Fibroblast of villous mesenchyme (primary cell): ENCODE measurements around the gene TSGA10IP. TPM values are rescaled to one million over a fixed set of nuclear protein-coding genes. Genes with fewer than 3 reads are reported as not detected.

ENCODE experiments used
- DNase-seq: peaks from one replicate; pipeline ENCODE4 v3.0.0-alpha.2; 2010; ENCODE audit warnings: low read depth
- H3K4me3 ChIP-seq: 2 replicates; pipeline ENCODE4 v1.5.1; 2011; ENCODE audit warnings: low read depth, mild to moderate bottlenecking, low read length
- total RNA-seq: library from RNA; depleted of rRNA; stranded (reverse); fragments of >200 nt; gene quantifications from 2 replicates; pipeline ENCODE4 v1.2.3, GENCODE V29; 2012
- TF ChIP-seq, protein P1 (sequence below): IDR thresholded peaks from 2 replicates; pipeline ENCODE4 v1.5.1; 2012; ENCODE audit warnings: low read depth, mild to moderate bottlenecking, low read length; ENCODE audit not compliant: insufficient read depth

Gene TSGA10IP
- total RNA-seq, 1 donor = not detected

DNA sequence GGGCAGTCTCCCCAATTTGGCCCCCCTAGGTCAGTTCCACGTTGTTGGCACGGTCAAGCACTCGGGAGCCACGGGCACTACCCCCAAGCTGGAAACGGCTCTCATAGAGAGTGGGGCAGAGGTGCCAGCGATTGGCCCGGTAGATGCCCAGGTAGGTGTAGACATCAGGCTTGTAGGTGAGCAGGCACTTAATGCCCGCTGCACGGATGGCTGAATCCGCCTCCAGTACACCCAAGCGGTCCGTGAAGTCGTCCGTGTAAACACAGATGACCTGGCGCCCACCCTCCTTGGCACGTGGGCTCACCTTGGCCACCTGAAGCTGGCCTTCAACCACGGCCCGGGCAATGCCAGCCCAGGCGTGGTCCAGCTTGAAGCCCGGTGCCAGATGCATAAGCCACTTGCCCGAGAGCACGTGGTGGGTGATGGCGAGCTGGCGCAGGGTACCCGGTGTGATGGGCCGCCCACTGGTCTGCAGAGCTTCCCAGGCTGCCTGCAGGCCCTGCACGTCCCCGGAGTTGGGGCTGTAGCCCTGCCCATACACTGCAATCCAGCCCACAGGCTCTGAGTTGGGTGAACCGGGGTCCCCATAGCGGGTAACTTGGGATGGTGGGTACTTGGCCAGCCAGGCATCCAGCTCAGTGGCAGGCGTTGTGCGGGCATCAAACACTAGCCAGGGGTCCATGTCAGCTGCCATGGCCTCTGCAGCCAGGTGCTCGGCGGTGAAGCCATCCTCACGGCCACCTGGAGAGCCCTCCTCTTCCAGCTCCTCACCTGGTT lies 27.7 kb upstream of the TSGA10IP start:
- TF ChIP-seq, protein P1, sequence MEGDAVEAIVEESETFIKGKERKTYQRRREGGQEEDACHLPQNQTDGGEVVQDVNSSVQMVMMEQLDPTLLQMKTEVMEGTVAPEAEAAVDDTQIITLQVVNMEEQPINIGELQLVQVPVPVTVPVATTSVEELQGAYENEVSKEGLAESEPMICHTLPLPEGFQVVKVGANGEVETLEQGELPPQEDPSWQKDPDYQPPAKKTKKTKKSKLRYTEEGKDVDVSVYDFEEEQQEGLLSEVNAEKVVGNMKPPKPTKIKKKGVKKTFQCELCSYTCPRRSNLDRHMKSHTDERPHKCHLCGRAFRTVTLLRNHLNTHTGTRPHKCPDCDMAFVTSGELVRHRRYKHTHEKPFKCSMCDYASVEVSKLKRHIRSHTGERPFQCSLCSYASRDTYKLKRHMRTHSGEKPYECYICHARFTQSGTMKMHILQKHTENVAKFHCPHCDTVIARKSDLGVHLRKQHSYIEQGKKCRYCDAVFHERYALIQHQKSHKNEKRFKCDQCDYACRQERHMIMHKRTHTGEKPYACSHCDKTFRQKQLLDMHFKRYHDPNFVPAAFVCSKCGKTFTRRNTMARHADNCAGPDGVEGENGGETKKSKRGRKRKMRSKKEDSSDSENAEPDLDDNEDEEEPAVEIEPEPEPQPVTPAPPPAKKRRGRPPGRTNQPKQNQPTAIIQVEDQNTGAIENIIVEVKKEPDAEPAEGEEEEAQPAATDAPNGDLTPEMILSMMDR = no peak
- no peak for DNase-seq
- peak overlapping the region; percentile 94 for H3K4me3 ChIP-seq

DNA sequence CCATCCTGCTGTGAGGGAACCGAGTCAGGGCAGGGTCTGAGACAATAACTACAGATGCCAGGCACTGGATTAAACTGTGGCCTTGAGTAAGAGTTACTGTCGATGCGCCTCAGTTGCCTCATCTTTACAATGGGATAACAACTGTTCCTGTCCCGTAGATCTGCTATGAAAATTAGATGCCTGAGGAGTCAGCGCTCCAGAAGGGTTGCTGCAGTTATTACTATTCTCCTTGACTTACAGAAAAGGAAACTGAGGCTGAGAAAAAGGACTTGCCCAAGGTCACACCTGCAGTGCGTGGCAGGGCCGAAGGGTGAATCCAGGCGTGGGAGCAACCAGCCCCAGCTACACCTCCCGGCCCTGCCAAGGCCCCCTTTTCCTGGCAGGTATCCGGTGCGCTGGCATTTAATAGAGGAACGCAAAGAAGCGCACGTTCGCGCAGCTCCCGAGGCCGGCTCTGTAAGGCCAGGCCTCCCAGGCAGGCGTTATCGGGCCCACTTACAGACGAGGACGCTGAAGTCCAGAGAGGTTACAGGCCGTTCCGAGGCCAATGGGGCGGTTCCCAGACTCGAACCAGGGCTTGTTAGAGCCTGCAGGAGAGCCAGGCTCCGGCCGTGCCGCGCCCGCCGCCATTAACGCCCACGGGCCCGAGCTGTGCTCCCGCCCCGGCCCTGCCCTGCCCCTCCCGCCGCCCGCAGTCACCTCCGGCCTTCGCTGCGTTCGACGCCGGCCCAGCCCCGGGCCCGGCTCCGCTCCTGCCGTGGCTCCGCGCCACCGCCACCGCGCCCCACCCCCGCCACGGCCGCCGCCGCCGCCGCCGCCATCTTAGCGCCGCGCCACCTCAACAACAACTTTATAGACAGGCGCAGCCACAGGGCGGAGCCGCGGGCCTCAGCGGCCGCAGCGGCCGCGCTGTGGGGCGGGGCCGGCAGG lies 26.8 kb upstream of the TSGA10IP start, which contains the start of gene C11orf68:
Gene C11orf68 (minus strand): TSS at position 852 of the 930 bp plus-strand sequence. CDS start 31 bp downstream, at position 821.
- DNase-seq = no peak
- peak within 1 kb of the TSS; percentile 94 for H3K4me3 ChIP-seq
- TF ChIP-seq, protein P1 = no peak

DNA sequence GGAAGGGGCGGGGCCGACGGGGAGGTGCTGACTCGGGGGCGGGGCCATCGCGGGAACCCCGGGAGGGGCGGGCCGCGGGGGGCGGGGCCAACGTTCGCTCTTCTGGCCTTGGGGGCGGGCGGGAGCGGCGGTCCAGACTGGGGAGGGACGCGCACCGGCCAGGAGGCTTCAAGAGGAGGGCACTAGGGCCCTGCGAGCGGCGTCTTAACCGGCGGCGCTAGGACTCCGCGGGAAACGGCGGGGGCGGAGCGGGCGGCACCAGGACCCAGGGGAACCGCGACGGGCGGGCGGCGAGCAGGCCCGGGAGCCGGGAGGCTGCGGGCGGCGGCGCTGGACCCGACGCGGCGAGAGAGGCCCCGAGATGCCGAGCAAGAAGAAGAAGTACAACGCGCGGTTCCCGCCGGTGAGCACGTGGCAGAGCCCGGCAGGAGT lies 26.1 kb upstream of the TSGA10IP start, which contains the start of gene DRAP1:
Gene DRAP1 (plus strand): TSS at position 286 of the 432 bp plus-strand sequence. CDS start 76 bp downstream, at position 362.
- peak; percentile 99 for DNase-seq
- TF ChIP-seq, protein P1 = no peak
- peak within 1 kb of the TSS; percentile 94 for H3K4me3 ChIP-seq

DNA sequence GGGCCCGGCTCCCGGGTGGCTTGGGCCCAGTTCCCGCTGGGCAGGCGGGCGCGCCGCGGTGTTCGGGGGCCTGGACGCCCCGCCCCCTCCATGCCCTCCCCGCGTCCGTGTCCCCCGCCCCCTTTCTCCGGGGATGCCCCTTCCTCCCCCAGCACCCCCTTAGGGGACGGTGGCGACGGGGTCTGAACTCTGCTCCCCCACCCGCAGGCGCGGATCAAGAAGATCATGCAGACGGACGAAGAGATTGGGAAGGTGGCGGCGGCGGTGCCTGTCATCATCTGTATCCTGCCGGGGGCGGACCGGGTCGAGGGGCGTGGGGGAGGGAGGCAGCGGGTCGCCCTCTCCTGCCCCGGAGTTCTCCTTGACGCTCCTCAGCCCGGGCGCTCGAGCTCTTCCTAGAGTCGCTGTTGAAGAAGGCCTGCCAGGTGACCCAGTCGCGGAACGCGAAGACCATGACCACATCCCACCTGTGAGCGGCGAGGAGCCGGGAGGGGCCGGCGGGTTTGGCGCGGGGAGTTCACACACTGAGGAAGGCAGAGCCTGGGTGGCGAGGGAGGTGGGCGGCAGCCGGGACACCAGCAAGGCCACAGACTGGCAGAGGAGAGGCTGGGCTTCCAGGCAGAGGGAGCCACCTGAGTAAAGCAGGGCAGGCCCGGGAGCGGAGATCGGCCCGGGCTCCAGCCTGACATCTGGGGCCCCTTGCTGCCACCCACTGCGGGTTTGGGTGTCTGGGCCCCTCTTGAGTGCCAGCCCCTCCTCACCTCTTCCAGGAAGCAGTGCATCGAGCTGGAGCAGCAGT lies 25.5 kb upstream of the TSGA10IP start:
- H3K4me3 ChIP-seq = peak overlapping the region; percentile 80
- DNase-seq = no peak
- TF ChIP-seq, protein P1 = no peak

DNA sequence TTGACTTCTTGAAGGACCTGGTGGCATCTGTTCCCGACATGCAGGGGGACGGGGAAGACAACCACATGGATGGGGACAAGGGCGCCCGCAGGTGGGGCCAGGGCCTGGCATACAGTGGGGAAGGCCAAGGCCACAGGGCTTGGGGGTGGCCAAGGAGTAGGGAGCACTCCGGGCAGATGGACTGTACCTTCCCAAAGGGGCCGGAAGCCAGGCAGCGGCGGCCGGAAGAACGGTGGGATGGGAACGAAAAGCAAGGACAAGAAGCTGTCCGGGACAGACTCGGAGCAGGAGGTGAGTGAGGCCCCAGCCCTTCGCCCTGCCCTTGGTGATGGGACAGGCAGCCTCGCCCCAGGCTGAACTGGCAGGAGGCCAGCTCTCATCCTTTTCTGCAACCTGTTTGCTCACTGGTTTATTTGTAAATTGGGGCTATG lies 24.9 kb upstream of the TSGA10IP start:
- DNase-seq = no peak
- peak overlapping the region; percentile 80 for H3K4me3 ChIP-seq
- TF ChIP-seq, protein P1 = no peak

DNA sequence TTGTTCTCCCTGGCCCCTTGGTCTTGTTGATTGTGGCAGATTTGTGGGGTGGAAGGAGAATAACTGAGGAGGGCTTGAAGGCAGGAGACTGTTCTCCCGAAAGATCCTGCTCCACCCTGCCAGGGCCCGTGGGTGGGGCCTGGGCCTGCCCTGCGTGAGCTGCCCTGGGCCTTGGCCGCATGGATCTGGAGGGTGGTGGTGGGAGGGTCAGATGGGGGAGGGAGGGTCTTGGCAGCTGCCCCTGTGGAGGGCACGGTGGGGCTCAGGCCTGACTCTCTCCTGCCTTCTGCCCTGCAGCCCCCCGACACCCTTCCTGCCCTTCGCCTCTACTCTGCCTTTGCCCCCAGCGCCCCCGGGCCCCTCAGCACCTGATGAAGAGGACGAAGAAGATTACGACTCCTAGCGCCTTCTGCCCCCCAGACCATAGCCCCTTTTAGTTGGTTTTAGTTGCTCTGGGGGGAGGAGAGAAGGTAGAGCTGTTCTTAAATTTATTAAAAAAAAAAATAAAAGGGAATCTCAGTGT lies 24.2 kb upstream of the TSGA10IP start:
- TF ChIP-seq, protein P1 = no peak
- DNase-seq = no peak
- H3K4me3 ChIP-seq = peak overlapping the region; percentile 80
